Karpas-422 (cell line): ENCODE data around the gene CDH24. TPM values are rescaled to one million over a fixed set of nuclear protein-coding genes. Genes with fewer than 3 reads are reported as not detected.

ENCODE experiments used
- DNase-seq: peaks from one replicate; pipeline ENCODE4 v3.0.0-alpha.2; 2015
- H2AFZ ChIP-seq: fragments of 200-600 bp; sonication (generic); 2 replicates; pipeline ENCODE4 v1.6.1; 2014; ENCODE audit warnings: antibody characterized with exemption, low read length, mixed read lengths
- H3K27ac ChIP-seq: fragments of 200-600 bp; sonication (generic); 2 replicates; pipeline ENCODE4 v1.5.1; 2014; ENCODE audit warnings: mild to moderate bottlenecking, low read length, moderate library complexity
- H3K27me3 ChIP-seq: fragments of 200-600 bp; sonication (generic); 2 replicates; pipeline ENCODE4 v1.6.1; 2014; ENCODE audit warnings: low read length, mixed read lengths
- H3K36me3 ChIP-seq: fragments of 200-600 bp; sonication (generic); 2 replicates; pipeline ENCODE4 v1.6.1; 2014; ENCODE audit warnings: low read length, mixed read lengths; ENCODE audit not compliant: insufficient read depth
- H3K4me1 ChIP-seq: fragments of 200-600 bp; sonication (generic); 2 replicates; pipeline ENCODE4 v1.6.1; 2014; ENCODE audit warnings: mild to moderate bottlenecking, low read length, mixed read lengths
- H3K4me2 ChIP-seq: fragments of 200-600 bp; sonication (generic); 2 replicates; pipeline ENCODE4 v1.6.1; 2014; ENCODE audit warnings: low read length, low read depth, mild to moderate bottlenecking; ENCODE audit not compliant: poor library complexity, severe bottlenecking
- H3K4me3 ChIP-seq: fragments of 200-600 bp; sonication (generic); 2 replicates; pipeline ENCODE4 v1.5.1; 2014; ENCODE audit warnings: mild to moderate bottlenecking, antibody characterized with exemption, low read length, mixed read lengths
- H3K79me2 ChIP-seq: fragments of 200-600 bp; sonication (generic); 2 replicates; pipeline ENCODE4 v1.6.1; 2014; ENCODE audit warnings: mild to moderate bottlenecking, low read length, mixed read lengths
- H3K9ac ChIP-seq: fragments of 200-600 bp; sonication (generic); 2 replicates; pipeline ENCODE4 v1.6.0; 2014; ENCODE audit warnings: low read length
- H3K9me2 ChIP-seq: fragments of 200-600 bp; sonication (generic), shearing (Covaris generic); replicated peaks from 2 replicates; pipeline ENCODE4 v1.6.0; 2014; ENCODE audit warnings: mild to moderate bottlenecking, low read length, moderate library complexity; ENCODE audit not compliant: insufficient read depth
- H3K9me3 ChIP-seq: fragments of 300-700, 200-600 bp; sonication (generic); 2 replicates; pipeline ENCODE4 v1.6.1; 2014; ENCODE audit warnings: low read length, mixed read lengths
- H4K20me1 ChIP-seq: fragments of 200-600 bp; sonication (generic); 2 replicates; pipeline ENCODE4 v1.6.1; 2014; ENCODE audit warnings: mild to moderate bottlenecking, antibody characterized with exemption, low read length, low read depth; ENCODE audit not compliant: insufficient read depth
- total RNA-seq: library from RNA; depleted of rRNA; stranded (reverse); fragments of >200 nt; shearing (Covaris generic); gene quantifications from 2 replicates; pipeline ENCODE4 v1.2.3, GENCODE V29; 2014; ENCODE audit warnings: low replicate concordance

The CDH24 gene
- total RNA-seq, 1 experiment from 2014 or later: 0.34 TPM

DNA sequence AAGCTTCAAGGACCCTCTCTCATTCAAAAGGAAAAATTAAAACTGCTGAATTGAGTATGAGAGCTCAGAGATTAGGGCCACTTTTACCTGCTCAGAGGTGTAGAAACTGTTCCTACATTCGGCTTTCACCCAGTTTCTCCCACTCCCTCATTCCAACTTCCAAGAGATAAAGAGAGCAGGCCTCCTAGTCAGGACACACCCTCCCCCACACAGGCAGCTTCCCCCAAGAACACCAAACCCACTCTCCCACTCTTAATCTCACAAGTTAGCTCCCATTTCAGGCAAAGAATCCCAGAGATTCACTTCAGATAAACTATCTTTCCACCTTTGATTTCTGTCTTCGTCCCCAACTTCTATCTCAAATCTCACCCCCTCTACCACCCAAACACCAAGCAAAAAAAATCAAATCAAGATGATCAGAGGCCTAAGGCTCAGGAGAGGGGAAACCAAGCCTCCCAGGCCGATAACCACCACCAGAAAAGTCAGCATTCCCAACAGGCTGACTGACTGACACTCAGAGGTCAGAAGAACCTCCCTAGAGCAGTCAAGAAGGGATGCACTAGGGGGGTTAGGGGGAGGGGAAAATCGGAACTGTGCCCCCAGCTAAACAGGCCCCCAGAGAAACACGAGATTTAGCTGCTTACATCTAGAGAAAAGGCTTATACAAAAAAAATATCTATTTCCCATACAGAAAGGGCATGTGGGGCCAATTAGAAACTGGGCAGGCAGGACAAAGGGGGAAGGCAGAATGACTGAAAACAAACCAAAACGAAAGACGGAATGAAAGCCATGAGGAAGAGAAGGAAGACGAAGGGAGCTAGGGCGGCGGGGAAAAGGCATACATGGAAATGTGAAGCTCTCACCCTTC, 13.2 kb upstream of the CDH24 start:
- H3K4me1 ChIP-seq: peaks cover 31% of the 10 kb centered on the region
- peak overlapping the region; percentile 85 for H3K9ac ChIP-seq
- peak overlapping the region; percentile 99 for H3K4me2 ChIP-seq
- peaks cover 17% of the 10 kb centered on the region for H4K20me1 ChIP-seq
- H3K36me3 ChIP-seq: peaks cover 38% of the 10 kb centered on the region
- H3K9me3 ChIP-seq: no peaks in the 10 kb centered on the region
- H2AFZ ChIP-seq: no peak overlapping the region
- H3K9me2 ChIP-seq: no peaks in the 10 kb centered on the region
- no peaks in the 10 kb centered on the region for H3K27me3 ChIP-seq
- H3K27ac ChIP-seq: peak overlapping the region; percentile 68
- DNase-seq: peak; percentile 71
- peaks cover 53% of the 10 kb centered on the region for H3K79me2 ChIP-seq
- peak overlapping the region; percentile 86 for H3K4me3 ChIP-seq

DNA sequence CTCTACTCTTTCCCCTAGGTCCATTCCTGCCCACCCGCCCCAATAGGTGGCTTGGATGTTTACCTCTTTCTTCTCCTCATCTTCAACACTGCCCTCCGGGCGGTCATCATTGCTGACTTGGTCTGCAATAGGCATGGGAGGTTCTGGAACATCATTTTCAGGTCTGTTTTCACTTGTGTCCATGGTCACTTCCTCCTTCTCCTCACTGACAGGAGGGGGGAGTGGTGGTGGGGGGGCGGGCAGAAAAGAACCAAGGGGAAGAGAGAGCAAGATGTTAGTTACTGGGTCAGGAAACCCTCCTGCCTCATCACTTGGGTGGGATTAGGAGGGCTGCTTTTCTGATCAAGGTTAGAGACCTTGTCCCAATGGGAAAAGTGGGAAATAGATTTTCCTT, 12.1 kb upstream of the CDH24 start:
- Histone ChIP-seq H2AFZ (no peak overlapping the region), H3K9ac (peak overlapping the region; percentile 53), H3K4me2 (peak overlapping the region; percentile 43), H4K20me1 (peaks cover 17% of the 10 kb centered on the region), H3K9me3 (no peaks in the 10 kb centered on the region), H3K9me2 (no peaks in the 10 kb centered on the region), H3K4me3 (peak overlapping the region; percentile 41; the same call in 1 of the 2 replicates), H3K36me3 (peaks cover 34% of the 10 kb centered on the region), H3K4me1 (peaks cover 31% of the 10 kb centered on the region), H3K27ac (no peak overlapping the region; the same call in 1 of the 2 replicates), H3K79me2 (peaks cover 50% of the 10 kb centered on the region), H3K27me3 (no peaks in the 10 kb centered on the region)
- no peak for DNase-seq

DNA sequence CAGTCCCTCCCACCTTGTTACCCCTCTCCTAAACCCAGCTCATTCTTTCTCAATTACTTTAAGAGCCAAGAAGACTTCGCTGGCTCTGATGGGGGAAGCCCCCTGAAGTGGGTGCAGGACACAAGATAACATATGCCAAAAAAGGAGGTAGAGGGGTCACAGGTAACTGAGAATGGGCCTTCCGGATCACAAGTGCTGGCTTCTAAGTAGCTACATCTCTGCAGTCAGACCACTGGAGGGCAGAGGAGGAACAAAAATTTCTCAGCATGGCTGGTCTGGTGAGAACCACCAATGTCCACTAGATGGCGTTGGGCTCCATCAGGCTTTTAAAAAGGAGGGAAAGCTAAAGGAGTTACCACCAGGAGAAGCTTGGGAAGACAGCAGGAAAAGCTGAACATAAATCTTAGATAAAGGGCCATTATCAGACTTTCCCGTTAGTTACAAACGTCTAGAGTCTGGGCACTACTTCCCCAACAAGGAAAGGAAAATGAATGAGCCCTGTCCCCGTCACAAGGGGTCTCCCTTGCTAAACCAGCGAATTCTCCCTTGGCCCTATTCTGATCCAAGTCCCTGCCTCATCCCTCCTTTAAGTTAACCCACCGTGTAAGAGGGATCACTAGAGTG, 11.6 kb upstream of the CDH24 start:
- Histone ChIP-seq H3K4me2 (peak overlapping the region; percentile 43), H3K9me3 (no peaks in the 10 kb centered on the region), H3K27me3 (no peaks in the 10 kb centered on the region), H3K9me2 (no peaks in the 10 kb centered on the region), H2AFZ (no peak overlapping the region), H3K9ac (peak overlapping the region; percentile 53; the same call in 1 of the 2 replicates), H3K79me2 (peaks cover 50% of the 10 kb centered on the region), H3K4me1 (peaks cover 31% of the 10 kb centered on the region), H3K4me3 (peak overlapping the region; percentile 41; the same call in 1 of the 2 replicates), H3K36me3 (peaks cover 37% of the 10 kb centered on the region), H4K20me1 (peaks cover 17% of the 10 kb centered on the region), H3K27ac (no peak overlapping the region)
- peak; percentile 95 for DNase-seq

DNA sequence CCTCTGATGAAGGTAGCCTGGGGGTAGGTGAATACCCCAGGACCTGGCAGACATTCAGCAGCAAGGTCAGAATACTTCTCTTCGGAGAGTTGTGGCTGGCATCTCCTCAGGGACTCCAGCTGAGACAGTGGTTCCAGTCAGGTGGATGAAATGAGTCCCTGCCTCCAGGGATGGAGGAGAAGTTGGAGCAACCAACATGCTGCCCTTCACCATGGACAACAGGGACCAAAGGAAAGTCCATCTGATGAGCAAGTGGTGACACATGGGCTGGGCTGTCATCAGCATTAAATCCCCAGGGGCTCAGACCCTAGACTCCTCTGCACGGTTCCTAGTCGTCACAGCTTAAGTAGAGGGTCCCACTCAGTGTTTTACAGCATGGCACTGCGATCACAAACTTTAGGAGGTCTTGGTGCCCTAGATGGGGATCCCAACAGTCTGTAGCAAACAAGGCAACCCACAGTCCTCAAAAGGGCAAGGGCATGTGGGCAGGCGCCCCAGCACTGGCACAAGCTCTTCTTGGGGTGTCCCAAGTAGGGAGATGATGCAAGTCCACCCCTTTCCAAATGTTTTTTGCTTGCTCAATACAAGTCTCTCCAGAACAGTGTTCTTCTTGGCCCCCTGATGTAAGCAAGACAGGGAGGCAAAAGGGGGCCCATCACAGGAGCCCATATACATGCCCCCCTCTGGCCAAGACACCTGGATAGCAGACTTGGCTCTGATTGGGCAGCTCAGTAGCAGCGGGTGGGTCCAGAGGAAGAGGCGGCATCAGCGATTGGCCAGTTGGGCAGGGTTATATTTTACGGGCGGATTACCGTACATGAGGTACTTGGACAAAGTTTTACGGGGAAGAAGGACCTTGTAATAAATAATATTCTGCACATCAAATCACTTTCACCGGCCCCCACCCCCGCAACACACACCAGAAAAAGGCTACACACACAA, 10.8 kb upstream of the CDH24 start:
- no peaks in the 10 kb centered on the region for H3K27me3 ChIP-seq
- no peaks in the 10 kb centered on the region for H3K9me2 ChIP-seq
- H4K20me1 ChIP-seq: peaks cover 17% of the 10 kb centered on the region
- H3K9ac ChIP-seq: 0 out of 2 replicates have a peak overlapping the region, but pooled peaks have one; percentile 10
- H2AFZ ChIP-seq: no peak overlapping the region
- H3K4me3 ChIP-seq: no peak overlapping the region
- peaks cover 50% of the 10 kb centered on the region for H3K79me2 ChIP-seq
- DNase-seq: no peak
- H3K4me1 ChIP-seq: peaks cover 31% of the 10 kb centered on the region
- H3K36me3 ChIP-seq: peaks cover 45% of the 10 kb centered on the region
- no peak overlapping the region for H3K27ac ChIP-seq
- no peaks in the 10 kb centered on the region for H3K9me3 ChIP-seq
- peak overlapping the region; percentile 43 for H3K4me2 ChIP-seq

DNA sequence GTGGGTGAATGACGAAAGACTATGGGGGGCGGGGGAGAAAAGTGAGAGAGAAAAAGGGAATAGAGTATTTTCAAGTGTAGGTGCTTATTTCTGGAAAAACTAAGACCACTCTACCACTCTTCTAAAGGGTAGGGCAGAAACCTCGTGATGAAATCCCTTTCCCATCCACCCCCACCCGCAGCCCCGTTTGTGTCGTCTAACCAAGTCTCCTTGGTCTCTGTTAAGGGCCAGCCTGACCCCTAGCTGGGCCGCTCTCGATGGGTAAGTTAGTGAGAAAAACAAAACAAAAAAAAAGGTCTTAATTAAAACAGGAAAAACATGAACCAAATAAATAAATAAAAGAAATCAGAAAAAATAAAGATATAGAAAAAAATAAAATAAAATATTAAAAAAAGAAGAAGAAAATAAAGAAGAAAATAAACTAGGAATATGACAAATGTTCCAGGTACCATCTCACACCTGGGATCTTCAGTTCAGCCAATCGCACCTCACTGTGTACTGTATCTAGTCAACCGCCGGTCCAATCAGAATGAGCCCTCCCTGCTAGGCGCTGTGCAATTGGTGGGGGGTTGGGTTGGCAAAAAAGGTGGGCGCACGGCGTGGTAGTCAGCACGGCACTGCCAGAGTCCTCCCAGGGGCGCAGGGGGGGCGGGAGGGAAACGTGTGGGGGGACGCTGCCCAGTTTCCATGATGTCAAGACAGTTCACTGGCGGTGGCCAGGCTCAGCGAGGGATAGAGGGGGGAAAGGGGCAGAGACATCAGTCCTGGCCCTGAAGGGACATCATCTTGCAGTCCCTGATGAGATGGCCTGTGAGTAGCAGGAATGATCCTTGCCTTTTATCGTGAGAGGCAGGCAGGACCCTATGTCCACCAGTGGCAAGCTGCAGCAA, 9.8 kb upstream of the CDH24 start:
- DNase-seq: no peak
- no peak overlapping the region for H3K27ac ChIP-seq
- H3K9me2 ChIP-seq: no peaks in the 10 kb centered on the region
- no peaks in the 10 kb centered on the region for H3K9me3 ChIP-seq
- H3K9ac ChIP-seq: no peak overlapping the region
- no peak overlapping the region for H3K4me2 ChIP-seq
- H2AFZ ChIP-seq: no peak overlapping the region
- peaks cover 55% of the 10 kb centered on the region for H3K36me3 ChIP-seq
- H3K4me1 ChIP-seq: peaks cover 28% of the 10 kb centered on the region
- peaks cover 50% of the 10 kb centered on the region for H3K79me2 ChIP-seq
- H3K4me3 ChIP-seq: no peak overlapping the region
- H3K27me3 ChIP-seq: no peaks in the 10 kb centered on the region
- H4K20me1 ChIP-seq: peaks cover 17% of the 10 kb centered on the region

DNA sequence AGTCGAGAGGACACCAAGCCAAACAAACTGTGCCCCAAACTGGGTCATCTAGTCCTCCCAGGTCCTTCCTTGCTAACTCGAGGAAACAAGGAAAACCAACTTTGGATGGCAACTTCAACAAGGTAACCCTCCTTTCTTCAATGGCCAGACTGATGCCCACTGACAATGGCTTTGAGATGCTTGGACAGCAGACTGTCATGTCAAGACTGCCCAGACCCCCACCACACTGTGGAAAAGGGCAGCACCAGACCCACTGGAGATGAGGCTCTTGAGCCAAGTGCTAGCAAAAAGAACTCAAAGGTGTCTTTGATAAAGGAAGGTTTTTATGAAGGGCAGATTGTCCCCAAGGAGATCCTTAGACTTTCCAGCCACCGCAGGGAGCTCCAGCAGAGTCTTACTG, 9.0 kb upstream of the CDH24 start:
- H3K4me2 ChIP-seq: no peak overlapping the region
- no peak for DNase-seq
- H3K9ac ChIP-seq: no peak overlapping the region
- H3K4me1 ChIP-seq: peaks cover 21% of the 10 kb centered on the region
- peaks cover 57% of the 10 kb centered on the region for H3K36me3 ChIP-seq
- H3K9me2 ChIP-seq: no peaks in the 10 kb centered on the region
- H3K27ac ChIP-seq: no peak overlapping the region
- no peak overlapping the region for H2AFZ ChIP-seq
- no peaks in the 10 kb centered on the region for H3K9me3 ChIP-seq
- H3K27me3 ChIP-seq: no peaks in the 10 kb centered on the region
- peaks cover 50% of the 10 kb centered on the region for H3K79me2 ChIP-seq
- no peak overlapping the region for H3K4me3 ChIP-seq
- H4K20me1 ChIP-seq: peaks cover 17% of the 10 kb centered on the region

DNA sequence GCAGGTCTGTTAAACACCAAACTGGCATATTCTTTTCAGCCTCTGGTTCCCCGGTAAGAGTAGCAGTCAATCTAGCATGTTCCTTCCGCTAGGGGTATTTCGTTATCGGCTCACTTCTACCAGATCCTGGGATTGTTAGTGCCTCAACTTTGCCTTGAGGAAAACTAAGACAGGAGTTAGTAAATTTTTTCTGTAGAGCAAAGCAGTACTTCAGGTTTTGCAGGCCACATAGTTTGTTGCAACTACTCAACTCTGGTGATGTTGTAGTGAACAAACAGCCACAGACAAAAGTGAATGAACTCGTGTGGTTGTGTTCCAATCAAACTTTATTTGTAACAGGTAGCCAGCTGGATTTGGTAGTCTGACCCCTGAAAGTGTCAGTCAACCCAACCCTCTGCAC, 6.3 kb upstream of the CDH24 start:
- Histone ChIP-seq H3K36me3 (peaks cover 65% of the 10 kb centered on the region), H3K9me2 (no peaks in the 10 kb centered on the region), H3K4me3 (no peak overlapping the region), H3K27me3 (no peaks in the 10 kb centered on the region), H4K20me1 (peaks cover 20% of the 10 kb centered on the region), H3K4me1 (peaks cover 3% of the 10 kb centered on the region), H2AFZ (no peak overlapping the region), H3K9ac (no peak overlapping the region), H3K4me2 (no peak overlapping the region), H3K79me2 (peaks cover 26% of the 10 kb centered on the region), H3K9me3 (no peaks in the 10 kb centered on the region), H3K27ac (no peak overlapping the region)
- DNase-seq: no peak
